Astrocyte (in vitro differentiated cells and primary cell): ENCODE measurements around the gene LYPD4. TPM values are rescaled to one million over a fixed set of nuclear protein-coding genes. Genes with fewer than 3 reads are reported as not detected.
A peak's percentile ranks its signal among the peaks of the same experiment; 100 is the strongest.

Experiments
- DNase-seq: peaks from one replicate; pipeline ENCODE4 v3.0.0-alpha.2; 2010; ENCODE audit warnings: low read depth
- FAIRE-seq: peaks from 2 replicates; lab custom pipeline; 2011; peaks lifted over from hg19 to GRCh38; lab: Jason Lieb, UNC
- H2AFZ ChIP-seq: 2 replicates; pipeline ENCODE4 v1.6.0; 2012; ENCODE audit warnings: low read depth, low read length, inconsistent platforms
- H3K27ac ChIP-seq: 2 replicates; pipeline ENCODE4 v1.5.1; 2011; ENCODE audit warnings: low read depth, low read length, inconsistent platforms
- H3K27me3 ChIP-seq: 2 replicates; pipeline ENCODE4 v1.6.0; 2011; ENCODE audit warnings: low read length, inconsistent platforms; ENCODE audit not compliant: insufficient read depth
- H3K36me3 ChIP-seq: 2 replicates; pipeline ENCODE4 v1.5.1; 2011; ENCODE audit warnings: low read length, inconsistent platforms; ENCODE audit not compliant: insufficient read depth
- H3K4me1 ChIP-seq: 2 replicates; pipeline ENCODE4 v1.5.1; 2011; ENCODE audit warnings: low read length, inconsistent platforms; ENCODE audit not compliant: insufficient read depth
- H3K4me2 ChIP-seq: 2 replicates; pipeline ENCODE4 v1.6.0; 2012; ENCODE audit warnings: low read length, inconsistent platforms
- H3K4me3 ChIP-seq: 2 replicates; pipeline ENCODE4 v1.5.1; 2011; ENCODE audit warnings: low read depth, mild to moderate bottlenecking, low read length, inconsistent platforms; ENCODE audit not compliant: insufficient read depth
- H3K79me2 ChIP-seq: 2 replicates; pipeline ENCODE4 v1.6.0; 2012; ENCODE audit warnings: mild to moderate bottlenecking, low read length, inconsistent platforms; ENCODE audit not compliant: insufficient read depth
- H3K9ac ChIP-seq: 2 replicates; pipeline ENCODE4 v1.6.0; 2012; ENCODE audit warnings: mild to moderate bottlenecking, low read length, inconsistent platforms
- H3K9me3 ChIP-seq: 2 replicates; pipeline ENCODE4 v1.5.1; 2012; ENCODE audit warnings: low read depth, mild to moderate bottlenecking, low read length, inconsistent platforms; ENCODE audit not compliant: insufficient read depth
- H4K20me1 ChIP-seq: 2 replicates; pipeline ENCODE4 v1.6.0; 2012; ENCODE audit warnings: low read length, inconsistent platforms; ENCODE audit not compliant: insufficient read depth
- H3K27ac Mint-ChIP-seq: one replicate; pipeline ENCODE4 v1.8.0; 2021; ENCODE audit warnings: mild to moderate bottlenecking, mixed read lengths; ENCODE audit not compliant: unreplicated experiment
- H3K27me3 Mint-ChIP-seq: one replicate; pipeline ENCODE4 v1.8.0; 2021; ENCODE audit warnings: low read depth, mixed read lengths; ENCODE audit not compliant: unreplicated experiment
- H3K36me3 Mint-ChIP-seq: one replicate; pipeline ENCODE4 v1.8.0; 2021; ENCODE audit warnings: low read depth, mixed read lengths; ENCODE audit not compliant: unreplicated experiment
- H3K4me1 Mint-ChIP-seq: one replicate; pipeline ENCODE4 v1.8.0; 2021; ENCODE audit warnings: low read depth, mixed read lengths; ENCODE audit not compliant: unreplicated experiment
- H3K4me3 Mint-ChIP-seq: one replicate; pipeline ENCODE4 v1.8.0; 2021; ENCODE audit warnings: mild to moderate bottlenecking, moderate library complexity, mixed read lengths; ENCODE audit not compliant: unreplicated experiment
- H3K9me3 Mint-ChIP-seq: one replicate; pipeline ENCODE4 v1.8.0; 2021; ENCODE audit warnings: mild to moderate bottlenecking, mixed read lengths; ENCODE audit not compliant: unreplicated experiment
- EZH2 ChIP-seq: IDR thresholded peaks from 2 replicates; pipeline ENCODE4 v1.6.1; 2012; ENCODE audit warnings: mild to moderate bottlenecking, low read length, inconsistent platforms; ENCODE audit not compliant: insufficient read depth
- total RNA-seq: library from RNA; stranded (reverse); gene quantifications from 2 replicates; pipeline ENCODE4 v1.2.1, GENCODE V29; 2021
- TF ChIP-seq, protein P1 (sequence below): IDR thresholded peaks from 2 replicates; pipeline ENCODE4 v1.5.1; 2011; ENCODE audit warnings: low read depth, mild to moderate bottlenecking, inconsistent platforms, low read length, moderate library complexity; ENCODE audit not compliant: insufficient read depth

LYPD4 gene
- total RNA-seq, 1 donor from 2014 or later = not detected

DNA sequence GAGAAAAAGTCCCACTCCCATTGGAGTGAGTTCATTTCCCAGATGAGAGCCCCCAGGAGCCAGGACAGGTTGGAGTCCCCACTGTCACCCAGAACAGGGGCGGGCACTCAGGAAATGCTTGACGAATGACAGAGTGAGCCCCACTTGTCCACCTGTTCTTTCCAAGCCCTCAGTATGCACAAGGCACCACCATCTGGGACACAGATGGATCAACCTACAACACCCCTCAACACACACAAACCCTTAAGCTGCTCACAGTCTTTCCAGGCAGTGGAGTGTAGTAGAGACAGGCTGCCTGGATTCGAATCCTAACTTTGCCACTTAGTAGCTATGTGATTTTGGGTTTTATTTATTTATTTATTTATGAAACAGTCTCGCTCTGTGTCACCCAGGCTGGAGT is 46.5 kb upstream of the LYPD4 start:
- Mint-ChIP-seq H3K9me3 (no peaks in the 10 kb centered on the region), H3K36me3 (peaks cover 22% of the 10 kb centered on the region), H3K4me1 (peaks cover 23% of the 10 kb centered on the region), H3K27ac (no peak overlapping the region), H3K27me3 (no peaks in the 10 kb centered on the region), H3K4me3 (no peak overlapping the region)
- FAIRE-seq (no peak), DNase-seq (no peak)
- peaks cover 23% of the 10 kb centered on the region for H3K4me1 ChIP-seq
- no peaks in the 10 kb centered on the region for H3K9me3 ChIP-seq
- peaks cover 45% of the 10 kb centered on the region for H3K79me2 ChIP-seq
- no peak overlapping the region for H3K9ac ChIP-seq
- H3K27ac ChIP-seq = no peak overlapping the region
- peaks cover 62% of the 10 kb centered on the region for H4K20me1 ChIP-seq
- no peaks in the 10 kb centered on the region for H3K27me3 ChIP-seq
- H3K4me2 ChIP-seq = no peak overlapping the region
- H3K36me3 ChIP-seq = peaks cover 10% of the 10 kb centered on the region
- TF ChIP-seq, protein P1, sequence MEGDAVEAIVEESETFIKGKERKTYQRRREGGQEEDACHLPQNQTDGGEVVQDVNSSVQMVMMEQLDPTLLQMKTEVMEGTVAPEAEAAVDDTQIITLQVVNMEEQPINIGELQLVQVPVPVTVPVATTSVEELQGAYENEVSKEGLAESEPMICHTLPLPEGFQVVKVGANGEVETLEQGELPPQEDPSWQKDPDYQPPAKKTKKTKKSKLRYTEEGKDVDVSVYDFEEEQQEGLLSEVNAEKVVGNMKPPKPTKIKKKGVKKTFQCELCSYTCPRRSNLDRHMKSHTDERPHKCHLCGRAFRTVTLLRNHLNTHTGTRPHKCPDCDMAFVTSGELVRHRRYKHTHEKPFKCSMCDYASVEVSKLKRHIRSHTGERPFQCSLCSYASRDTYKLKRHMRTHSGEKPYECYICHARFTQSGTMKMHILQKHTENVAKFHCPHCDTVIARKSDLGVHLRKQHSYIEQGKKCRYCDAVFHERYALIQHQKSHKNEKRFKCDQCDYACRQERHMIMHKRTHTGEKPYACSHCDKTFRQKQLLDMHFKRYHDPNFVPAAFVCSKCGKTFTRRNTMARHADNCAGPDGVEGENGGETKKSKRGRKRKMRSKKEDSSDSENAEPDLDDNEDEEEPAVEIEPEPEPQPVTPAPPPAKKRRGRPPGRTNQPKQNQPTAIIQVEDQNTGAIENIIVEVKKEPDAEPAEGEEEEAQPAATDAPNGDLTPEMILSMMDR = no peak
- no peak for TF ChIP-seq EZH2
- H3K4me3 ChIP-seq = no peak overlapping the region
- no peak overlapping the region for H2AFZ ChIP-seq

DNA sequence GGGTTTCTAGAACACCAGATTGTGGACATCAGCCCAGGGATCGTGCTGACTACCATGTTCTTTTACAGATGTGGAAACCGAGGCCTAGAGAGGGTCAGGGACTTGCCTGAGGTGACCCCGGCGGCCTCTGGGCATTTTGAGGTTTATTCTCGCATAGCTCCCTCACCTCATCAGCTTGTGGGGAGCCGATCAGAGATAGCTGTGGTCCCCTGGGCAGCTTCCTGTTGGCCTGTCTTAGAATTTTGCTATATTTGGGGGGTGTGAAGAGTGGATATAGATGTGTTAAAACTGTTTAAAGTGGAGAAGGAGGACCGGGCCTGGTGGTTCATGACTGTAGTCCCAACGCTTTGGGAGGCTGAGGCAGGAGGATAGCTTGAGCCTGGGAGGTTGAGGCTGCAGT is 45.4 kb upstream of the LYPD4 start:
- H3K36me3 Mint-ChIP-seq = peaks cover 19% of the 10 kb centered on the region
- peaks cover 26% of the 10 kb centered on the region for H3K4me1 ChIP-seq
- DNase-seq (no peak), FAIRE-seq (no peak)
- H3K9me3 Mint-ChIP-seq = no peaks in the 10 kb centered on the region
- H3K4me1 Mint-ChIP-seq = peaks cover 25% of the 10 kb centered on the region
- H3K27ac ChIP-seq = no peak overlapping the region
- TF ChIP-seq, protein P1 = no peak
- TF ChIP-seq EZH2 = no peak
- H3K4me3 Mint-ChIP-seq = no peak overlapping the region
- H3K4me3 ChIP-seq = no peak overlapping the region
- no peak overlapping the region for H3K27ac Mint-ChIP-seq
- no peak overlapping the region for H3K9ac ChIP-seq
- H4K20me1 ChIP-seq = peaks cover 65% of the 10 kb centered on the region
- peaks cover 10% of the 10 kb centered on the region for H3K36me3 ChIP-seq
- no peaks in the 10 kb centered on the region for H3K9me3 ChIP-seq
- no peak overlapping the region for H3K4me2 ChIP-seq
- H3K27me3 Mint-ChIP-seq = no peaks in the 10 kb centered on the region
- H2AFZ ChIP-seq = no peak overlapping the region
- H3K27me3 ChIP-seq = no peaks in the 10 kb centered on the region
- H3K79me2 ChIP-seq = peaks cover 55% of the 10 kb centered on the region

DNA sequence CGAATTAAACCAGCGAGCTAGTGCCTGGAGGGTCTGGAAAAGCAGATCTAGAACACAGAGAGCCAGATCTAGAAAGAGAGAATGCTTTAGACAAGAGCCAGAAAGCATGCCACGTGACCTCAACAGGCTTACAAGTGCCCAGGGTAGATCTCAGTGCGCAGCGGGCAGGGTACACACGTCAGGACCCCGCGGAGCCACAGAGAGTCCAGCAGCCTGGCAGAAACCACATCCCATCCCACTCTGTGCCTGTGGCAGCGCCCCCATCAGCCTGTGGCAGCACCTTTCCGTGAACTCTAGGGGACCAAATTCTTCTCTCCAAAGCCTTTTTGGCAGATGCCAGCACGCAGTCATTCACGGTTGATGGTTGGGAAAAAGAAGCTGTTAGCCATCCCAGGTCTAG is 44.4 kb upstream of the LYPD4 start:
- FAIRE-seq (no peak), DNase-seq (no peak)
- Histone ChIP-seq H3K4me1 (peaks cover 27% of the 10 kb centered on the region), H3K4me3 (no peak overlapping the region), H2AFZ (no peak overlapping the region), H3K36me3 (peaks cover 10% of the 10 kb centered on the region), H3K9ac (no peak overlapping the region), H3K27me3 (no peaks in the 10 kb centered on the region), H3K4me2 (no peak overlapping the region), H3K79me2 (peaks cover 63% of the 10 kb centered on the region), H3K9me3 (no peaks in the 10 kb centered on the region), H4K20me1 (peaks cover 66% of the 10 kb centered on the region), H3K27ac (no peak overlapping the region)
- Mint-ChIP-seq H3K4me3 (peak overlapping the region; percentile 40), H3K36me3 (peaks cover 19% of the 10 kb centered on the region), H3K9me3 (no peaks in the 10 kb centered on the region), H3K27ac (no peak overlapping the region), H3K4me1 (peaks cover 25% of the 10 kb centered on the region), H3K27me3 (no peaks in the 10 kb centered on the region)
- TF ChIP-seq, protein P1 = no peak
- TF ChIP-seq EZH2 = no peak
